AG09309 (cell line): ENCODE results near the gene HSD17B8.

ENCODE experiments used
- DNase-seq: peaks from one replicate; pipeline ENCODE4 v3.0.0-alpha.2; 2010; ENCODE audit warnings: low read depth
- H3K4me3 ChIP-seq: 2 replicates; pipeline ENCODE4 v1.5.1; 2011; ENCODE audit warnings: mild to moderate bottlenecking, low read depth, low read length, moderate library complexity; ENCODE audit not compliant: control insufficient read depth
- TF ChIP-seq, protein P1 (sequence below): IDR thresholded peaks from 2 replicates; pipeline ENCODE4 v1.5.1; 2011; ENCODE audit warnings: mild to moderate bottlenecking, low read depth, low read length, inconsistent platforms; ENCODE audit not compliant: insufficient read depth, control insufficient read depth; ENCODE audit errors: missing control alignments

Gene HSD17B8

DNA sequence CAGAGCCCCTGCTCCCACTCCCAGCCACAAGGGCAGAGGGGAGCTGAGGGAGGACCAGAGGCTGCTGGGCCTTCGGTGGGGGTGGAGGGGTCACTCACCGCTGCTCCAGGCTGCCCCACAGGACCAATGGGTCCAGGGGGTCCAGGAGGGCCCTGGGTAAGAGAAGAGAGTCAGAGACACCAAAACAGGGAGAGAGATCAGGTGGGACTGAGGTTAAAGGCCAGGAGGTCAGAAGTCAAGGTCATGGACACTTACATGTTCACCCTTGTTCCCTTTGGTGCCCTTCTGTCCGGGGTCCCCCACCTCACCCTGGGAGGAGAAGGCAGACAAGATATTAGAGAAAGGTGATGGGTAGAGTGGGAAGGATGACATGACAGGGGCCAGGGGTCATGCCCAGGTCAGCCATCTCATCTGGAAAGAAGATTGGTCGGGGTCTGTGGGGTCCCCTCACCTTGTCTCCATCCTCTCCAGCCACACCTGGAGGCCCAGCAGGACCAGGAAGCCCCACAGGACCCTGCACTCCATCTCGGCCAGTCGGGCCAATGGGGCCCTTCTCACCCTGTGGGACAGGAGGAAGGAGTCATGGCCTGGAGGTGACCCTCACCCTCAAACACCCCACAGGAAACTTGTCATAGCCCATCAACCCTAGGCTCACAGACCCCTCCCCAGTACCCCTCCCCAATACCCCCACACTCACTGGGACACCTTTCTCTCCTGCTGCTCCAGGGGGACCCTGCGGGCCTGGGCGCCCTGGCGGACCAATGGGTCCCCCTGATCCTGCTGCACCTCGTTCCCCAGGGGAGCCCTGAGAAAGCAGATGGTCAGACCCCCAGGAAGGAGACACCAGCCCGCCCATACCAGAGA lies 33.2 kb upstream of the HSD17B8 start:
- no peak for DNase-seq
- TF ChIP-seq, protein P1, sequence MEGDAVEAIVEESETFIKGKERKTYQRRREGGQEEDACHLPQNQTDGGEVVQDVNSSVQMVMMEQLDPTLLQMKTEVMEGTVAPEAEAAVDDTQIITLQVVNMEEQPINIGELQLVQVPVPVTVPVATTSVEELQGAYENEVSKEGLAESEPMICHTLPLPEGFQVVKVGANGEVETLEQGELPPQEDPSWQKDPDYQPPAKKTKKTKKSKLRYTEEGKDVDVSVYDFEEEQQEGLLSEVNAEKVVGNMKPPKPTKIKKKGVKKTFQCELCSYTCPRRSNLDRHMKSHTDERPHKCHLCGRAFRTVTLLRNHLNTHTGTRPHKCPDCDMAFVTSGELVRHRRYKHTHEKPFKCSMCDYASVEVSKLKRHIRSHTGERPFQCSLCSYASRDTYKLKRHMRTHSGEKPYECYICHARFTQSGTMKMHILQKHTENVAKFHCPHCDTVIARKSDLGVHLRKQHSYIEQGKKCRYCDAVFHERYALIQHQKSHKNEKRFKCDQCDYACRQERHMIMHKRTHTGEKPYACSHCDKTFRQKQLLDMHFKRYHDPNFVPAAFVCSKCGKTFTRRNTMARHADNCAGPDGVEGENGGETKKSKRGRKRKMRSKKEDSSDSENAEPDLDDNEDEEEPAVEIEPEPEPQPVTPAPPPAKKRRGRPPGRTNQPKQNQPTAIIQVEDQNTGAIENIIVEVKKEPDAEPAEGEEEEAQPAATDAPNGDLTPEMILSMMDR: no peak
- H3K4me3 ChIP-seq: no peak overlapping the region

DNA sequence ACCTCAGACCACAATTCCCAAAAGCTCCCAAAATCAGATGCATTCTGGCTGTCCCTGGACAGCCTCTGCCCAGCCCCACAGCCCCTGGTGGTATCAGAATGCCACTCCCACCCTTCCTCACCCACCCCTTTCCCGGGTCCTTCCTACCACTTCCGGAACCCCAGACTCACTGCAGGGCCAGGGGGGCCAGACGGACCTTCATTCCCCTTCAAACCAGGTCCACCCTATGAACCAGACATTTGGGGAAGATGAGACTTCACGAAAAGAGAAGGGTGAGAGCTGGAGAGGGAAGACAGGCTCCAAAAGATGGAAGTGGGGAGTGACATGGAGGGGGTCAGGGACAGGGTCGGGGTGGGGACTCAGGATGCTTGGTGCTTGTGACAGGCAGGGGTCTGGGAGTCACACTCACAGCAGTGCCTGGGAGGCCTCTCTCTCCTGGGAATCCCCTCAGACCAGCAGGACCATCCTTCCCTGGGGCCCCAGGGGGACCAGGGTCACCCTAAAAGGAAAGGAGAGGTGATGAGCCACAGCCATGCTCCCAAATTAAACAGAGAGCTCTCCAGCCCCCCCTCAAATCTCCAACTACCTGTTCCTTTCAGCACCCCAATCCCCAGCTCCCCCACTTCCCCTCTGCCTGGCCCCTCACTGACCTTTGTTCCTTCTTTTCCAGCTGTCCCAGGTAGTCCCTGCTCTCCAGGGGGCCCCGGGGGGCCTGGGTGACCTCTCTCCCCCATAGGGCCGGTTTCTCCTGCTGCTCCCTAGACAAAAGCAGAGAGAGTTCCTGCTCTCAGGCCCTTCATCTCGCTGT lies 32.4 kb upstream of the HSD17B8 start:
- no peak for DNase-seq
- TF ChIP-seq, protein P1: no peak
- H3K4me3 ChIP-seq: no peak overlapping the region

DNA sequence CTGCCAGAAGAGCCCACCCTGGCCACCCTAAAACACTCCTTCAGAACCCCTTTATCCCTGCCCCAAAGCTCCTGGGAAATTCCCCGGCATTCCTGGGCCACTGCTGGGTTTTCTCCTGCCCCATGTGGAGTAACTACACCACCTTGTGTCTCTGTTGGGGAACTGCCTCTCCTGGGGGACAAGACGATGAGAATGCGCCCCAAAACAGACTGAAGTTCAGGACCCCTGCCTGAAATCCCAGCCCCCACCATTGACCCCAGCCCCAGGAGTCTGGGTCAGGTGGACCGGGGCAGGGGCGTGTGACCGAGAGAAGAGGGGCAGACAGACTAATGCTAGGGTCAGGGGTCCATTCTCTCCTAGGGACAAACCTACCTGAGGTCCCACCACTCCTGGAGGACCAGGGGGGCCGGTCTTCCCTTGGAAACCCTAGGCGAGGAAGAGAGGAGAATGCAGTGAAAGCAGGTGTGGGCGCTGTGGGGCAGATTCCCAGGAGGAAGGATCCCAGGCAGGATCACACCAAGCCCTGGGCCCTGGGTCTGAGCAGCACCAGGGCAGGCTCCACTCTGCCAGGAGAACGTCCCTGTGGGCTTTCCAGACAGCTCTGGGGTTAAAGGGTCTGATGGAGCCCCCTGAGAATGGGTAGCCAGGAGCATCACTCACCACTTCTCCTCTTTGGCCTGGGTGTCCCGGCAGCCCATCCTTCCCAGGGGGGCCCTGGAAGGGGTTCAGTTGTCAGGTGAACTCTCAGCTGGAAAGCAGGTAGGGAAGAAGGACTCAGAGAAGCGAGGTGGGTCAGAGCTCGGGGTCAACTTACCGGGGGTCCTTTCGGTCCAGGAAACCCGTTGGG lies 31.5 kb upstream of the HSD17B8 start:
- no peak overlapping the region for H3K4me3 ChIP-seq
- TF ChIP-seq, protein P1: peak; percentile 82
- no peak for DNase-seq

DNA sequence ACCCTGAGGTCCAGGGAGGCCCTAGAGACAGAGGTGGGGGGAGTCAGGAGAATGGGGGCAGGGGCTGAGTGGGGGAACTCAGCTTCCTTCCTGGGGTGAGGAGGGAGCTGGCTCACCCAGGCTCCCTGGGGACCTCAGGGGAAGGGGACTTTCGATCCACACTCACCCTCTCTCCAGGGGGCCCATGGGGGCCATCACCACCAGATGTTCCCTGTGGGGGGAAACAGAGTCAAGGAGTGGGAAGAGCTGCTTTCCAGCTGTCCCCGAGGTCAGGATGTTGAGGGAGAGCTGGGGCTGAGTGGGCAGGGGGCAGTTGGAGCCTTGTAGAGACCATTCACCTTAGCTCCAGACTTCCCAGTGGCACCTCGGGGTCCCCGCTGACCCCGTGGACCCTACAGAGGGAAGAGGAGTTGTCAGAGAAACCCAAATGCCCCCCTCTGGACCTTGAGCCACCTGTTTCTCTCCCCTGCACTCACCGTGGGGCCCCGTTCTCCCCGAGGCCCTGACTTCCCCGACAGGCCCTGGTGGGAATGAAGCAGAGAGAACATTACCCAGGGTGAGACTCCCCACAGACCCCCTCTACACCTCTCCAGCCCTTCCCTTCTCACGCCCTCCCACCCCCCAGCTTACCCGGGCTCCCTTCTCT lies 30.8 kb upstream of the HSD17B8 start:
- TF ChIP-seq, protein P1: no peak

DNA sequence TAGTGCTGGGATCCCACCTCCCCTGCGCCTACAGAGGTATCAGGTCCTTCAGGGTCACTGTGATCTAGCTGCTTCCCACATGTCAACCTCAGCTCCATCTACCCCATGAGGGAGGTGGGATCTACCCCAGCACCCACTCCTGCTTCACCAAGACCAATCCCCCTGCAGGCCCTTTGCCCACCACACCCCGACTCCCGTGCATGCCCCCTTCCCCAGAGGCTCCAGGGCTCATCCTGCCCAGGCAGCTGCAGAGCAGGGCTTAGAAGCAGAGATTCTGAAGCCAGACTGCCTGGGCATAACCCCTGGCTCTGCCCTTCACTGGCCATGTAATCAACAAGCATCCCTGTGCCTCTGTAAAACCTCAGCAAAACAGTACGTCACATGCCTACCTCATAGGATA lies 29.7 kb upstream of the HSD17B8 start:
- TF ChIP-seq, protein P1: no peak
- no peak for DNase-seq

More for the DNA sequence above, 30.8 kb upstream of the HSD17B8 start:
- no peak for DNase-seq
- H3K4me3 ChIP-seq: no peak overlapping the region

More for the DNA sequence above, 29.7 kb upstream of the HSD17B8 start:
- H3K4me3 ChIP-seq: no peak overlapping the region
